SK-N-SH treated with all-trans-retinoic acid at 6 μM for 48 hours (cell line): ENCODE results near the gene PPP2R1B.

Experiments used
- ATAC-seq: fragments of 200-7000 bp; cut with Tn5 transposase; 3 replicates; pipeline ENCODE4 v1.9.1; 2020; ENCODE audit warnings: mild to moderate bottlenecking, moderate library complexity
- ARNTL ChIP-seq: fragments of 450-650 bp; formaldehyde crosslinking; IDR thresholded peaks from 2 replicates; pipeline ENCODE4 v1.5.0; 2020; ENCODE audit warnings: low read depth, mild to moderate bottlenecking, moderate library complexity, borderline replicate concordance
- BACH2 ChIP-seq: fragments of 250-450 bp; sonication (Bioruptor Pico); IDR thresholded peaks from 2 replicates; pipeline ENCODE4 v1.9.0; 2021; ENCODE audit warnings: mild to moderate bottlenecking, borderline replicate concordance
- CSDC2 ChIP-seq: fragments of 250-450 bp; sonication (Bioruptor Pico); IDR thresholded peaks from 2 replicates; pipeline ENCODE4 v1.5.0; 2020; ENCODE audit warnings: mild to moderate bottlenecking, moderate library complexity
- ESRRG ChIP-seq: fragments of 250-450 bp; sonication (Bioruptor Pico); IDR thresholded peaks from 2 replicates; pipeline ENCODE4 v1.6.1; 2021; ENCODE audit warnings: mild to moderate bottlenecking
- GLIS3 ChIP-seq: fragments of 250-450 bp; sonication (Bioruptor Pico); IDR thresholded peaks from 2 replicates; pipeline ENCODE4 v1.5.0; 2020; ENCODE audit warnings: mild to moderate bottlenecking, moderate library complexity
- OSR1 ChIP-seq: fragments of 250-450 bp; sonication (Bioruptor Pico); IDR thresholded peaks from 2 replicates; pipeline ENCODE4 v1.8.0; 2022; ENCODE audit warnings: moderate library complexity, mild to moderate bottlenecking, inconsistent platforms
- PPARA ChIP-seq: fragments of 250-450 bp; sonication (Bioruptor Pico); IDR thresholded peaks from 2 replicates; pipeline ENCODE4 v1.5.0; 2020; ENCODE audit warnings: mild to moderate bottlenecking, borderline replicate concordance
- RARB ChIP-seq: fragments of 250-450 bp; sonication (Bioruptor Pico); IDR thresholded peaks from 2 replicates; pipeline ENCODE4 v1.8.0; 2021; ENCODE audit warnings: mild to moderate bottlenecking, moderate library complexity
- SNAI2 ChIP-seq: fragments of 250-450 bp; sonication (Bioruptor Pico); IDR thresholded peaks from 2 replicates; pipeline ENCODE4 v1.5.0; 2020; ENCODE audit warnings: mild to moderate bottlenecking, moderate library complexity
- TCF4 ChIP-seq: fragments of 250-450 bp; sonication (Bioruptor Pico); IDR thresholded peaks from 2 replicates; pipeline ENCODE4 v1.8.0; 2021; ENCODE audit warnings: mild to moderate bottlenecking, moderate library complexity, borderline replicate concordance
- TOX ChIP-seq: fragments of 250-450 bp; sonication (Bioruptor Pico); IDR thresholded peaks from 2 replicates; pipeline ENCODE4 v1.8.0; 2021; ENCODE audit warnings: mild to moderate bottlenecking, moderate library complexity, borderline replicate concordance
- ZC3H10 ChIP-seq: fragments of 250-450 bp; sonication (Bioruptor Pico); IDR thresholded peaks from 2 replicates; pipeline ENCODE4 v1.5.1; 2021; ENCODE audit warnings: mild to moderate bottlenecking, moderate library complexity
- ZFP3 ChIP-seq: fragments of 250-450 bp; sonication (Bioruptor Pico); IDR thresholded peaks from 2 replicates; pipeline ENCODE4 v1.5.0; 2020; ENCODE audit warnings: mild to moderate bottlenecking, moderate library complexity
- ZFP30 ChIP-seq: fragments of 450-650 bp; formaldehyde crosslinking; IDR thresholded peaks from 2 replicates; pipeline ENCODE4 v1.5.0; 2022; ENCODE audit warnings: mild to moderate bottlenecking, moderate library complexity
- ZNF565 ChIP-seq: fragments of 450-650 bp; formaldehyde crosslinking; conservative IDR thresholded peaks from 2 replicates; pipeline ENCODE4 v1.5.0; 2020; ENCODE audit warnings: low read depth, mild to moderate bottlenecking, moderate library complexity
- ZNF70 ChIP-seq: fragments of 450-650 bp; formaldehyde crosslinking; IDR thresholded peaks from 2 replicates; pipeline ENCODE4 v1.5.0; 2020; ENCODE audit warnings: mild to moderate bottlenecking, moderate library complexity
- ZNF8 ChIP-seq: fragments of 450-650 bp; formaldehyde crosslinking; IDR thresholded peaks from 2 replicates; pipeline ENCODE4 v1.5.0; 2020; ENCODE audit warnings: mild to moderate bottlenecking, moderate library complexity
- TF ChIP-seq, protein P1 (sequence below): fragments of 250-450 bp; sonication (Bioruptor Pico); IDR thresholded peaks from 2 replicates; pipeline ENCODE4 v1.5.1; 2021; ENCODE audit warnings: mild to moderate bottlenecking, moderate library complexity
- TF ChIP-seq, protein P2 (sequence below): fragments of 250-450 bp; sonication (Bioruptor Pico); IDR thresholded peaks from 2 replicates; pipeline ENCODE4 v1.5.1; 2020; ENCODE audit warnings: low read depth, mild to moderate bottlenecking, moderate library complexity
- TF ChIP-seq, protein P3 (sequence below): fragments of 250-450 bp; sonication (Bioruptor Pico); IDR thresholded peaks from 2 replicates; pipeline ENCODE4 v1.8.0; 2020; ENCODE audit warnings: mild to moderate bottlenecking, moderate library complexity, borderline replicate concordance
- TF ChIP-seq, protein P4 (sequence below): fragments of 250-450 bp; sonication (Bioruptor Pico); IDR thresholded peaks from 2 replicates; pipeline ENCODE4 v1.8.0; 2021; ENCODE audit warnings: low read depth, mild to moderate bottlenecking, moderate library complexity, borderline replicate concordance
- TF ChIP-seq, protein P5 (sequence below): fragments of 250-450 bp; sonication (Bioruptor Pico); IDR thresholded peaks from 2 replicates; pipeline ENCODE4 v1.5.0; 2020; ENCODE audit warnings: mild to moderate bottlenecking, moderate library complexity

The PPP2R1B gene

DNA sequence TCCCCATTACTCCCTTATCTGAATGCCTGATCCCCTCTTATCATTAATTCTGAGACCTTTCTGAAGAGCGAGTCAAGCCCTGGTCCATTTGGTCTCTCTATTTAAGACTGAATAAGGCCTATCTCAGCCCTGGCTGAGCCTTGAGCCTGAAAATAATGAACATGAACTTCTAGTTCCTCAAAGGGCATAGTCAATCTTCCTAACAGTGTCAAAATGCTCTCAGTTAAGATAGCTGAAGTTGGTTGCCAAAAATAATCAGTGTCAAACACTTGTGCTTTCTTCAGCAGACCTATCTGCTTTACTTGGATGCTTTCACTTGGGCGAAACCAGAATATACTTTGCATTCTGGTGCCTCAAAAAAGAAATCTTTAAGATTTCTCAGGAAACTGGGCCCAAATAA, 42.6 kb upstream of the PPP2R1B start:
- ATAC-seq = no peak

DNA sequence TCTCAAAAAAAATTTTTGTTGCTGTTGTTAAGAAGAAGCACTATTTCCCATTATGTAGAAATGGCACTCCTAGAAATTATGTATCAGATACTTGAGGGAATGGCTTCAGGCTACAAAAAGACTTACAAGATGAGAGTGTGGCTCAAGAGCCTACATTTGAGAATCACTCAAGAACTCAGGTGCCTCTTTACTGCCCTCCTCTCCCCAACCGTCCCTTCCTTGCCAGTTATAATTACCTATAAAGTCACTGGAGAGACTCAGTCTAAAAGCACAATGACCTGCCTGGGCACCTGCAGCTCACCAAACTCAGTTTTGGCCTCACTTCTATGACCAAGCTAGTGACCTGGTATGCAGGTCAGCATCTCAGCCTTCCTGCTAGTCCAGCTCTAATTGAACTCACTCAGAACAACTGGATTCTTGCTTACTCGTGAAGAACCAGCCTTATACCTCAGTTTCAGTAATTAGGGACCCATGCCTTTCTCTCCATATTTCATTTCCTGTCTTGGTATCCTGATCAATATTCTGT, 41.9 kb upstream of the PPP2R1B start:
- no peak for ATAC-seq
- TF ChIP-seq TCF4 (CRISPR knock-in tag) (no peak), CSDC2 (no peak), TOX (no peak), ZNF565 (CRISPR knock-in tag) (no peak), GLIS3 (no peak), ZNF70 (CRISPR knock-in tag) (no peak), ZFP30 (CRISPR knock-in tag) (no peak), ZC3H10 (CRISPR knock-in tag) (no peak), RARB (no peak), SNAI2 (CRISPR knock-in tag) (no peak)
- TF ChIP-seq, protein P1, sequence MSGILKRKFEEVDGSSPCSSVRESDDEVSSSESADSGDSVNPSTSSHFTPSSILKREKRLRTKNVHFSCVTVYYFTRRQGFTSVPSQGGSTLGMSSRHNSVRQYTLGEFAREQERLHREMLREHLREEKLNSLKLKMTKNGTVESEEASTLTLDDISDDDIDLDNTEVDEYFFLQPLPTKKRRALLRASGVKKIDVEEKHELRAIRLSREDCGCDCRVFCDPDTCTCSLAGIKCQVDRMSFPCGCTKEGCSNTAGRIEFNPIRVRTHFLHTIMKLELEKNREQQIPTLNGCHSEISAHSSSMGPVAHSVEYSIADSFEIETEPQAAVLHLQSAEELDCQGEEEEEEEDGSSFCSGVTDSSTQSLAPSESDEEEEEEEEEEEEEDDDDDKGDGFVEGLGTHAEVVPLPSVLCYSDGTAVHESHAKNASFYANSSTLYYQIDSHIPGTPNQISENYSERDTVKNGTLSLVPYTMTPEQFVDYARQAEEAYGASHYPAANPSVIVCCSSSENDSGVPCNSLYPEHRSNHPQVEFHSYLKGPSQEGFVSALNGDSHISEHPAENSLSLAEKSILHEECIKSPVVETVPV = no peak
- TF ChIP-seq, protein P2, sequence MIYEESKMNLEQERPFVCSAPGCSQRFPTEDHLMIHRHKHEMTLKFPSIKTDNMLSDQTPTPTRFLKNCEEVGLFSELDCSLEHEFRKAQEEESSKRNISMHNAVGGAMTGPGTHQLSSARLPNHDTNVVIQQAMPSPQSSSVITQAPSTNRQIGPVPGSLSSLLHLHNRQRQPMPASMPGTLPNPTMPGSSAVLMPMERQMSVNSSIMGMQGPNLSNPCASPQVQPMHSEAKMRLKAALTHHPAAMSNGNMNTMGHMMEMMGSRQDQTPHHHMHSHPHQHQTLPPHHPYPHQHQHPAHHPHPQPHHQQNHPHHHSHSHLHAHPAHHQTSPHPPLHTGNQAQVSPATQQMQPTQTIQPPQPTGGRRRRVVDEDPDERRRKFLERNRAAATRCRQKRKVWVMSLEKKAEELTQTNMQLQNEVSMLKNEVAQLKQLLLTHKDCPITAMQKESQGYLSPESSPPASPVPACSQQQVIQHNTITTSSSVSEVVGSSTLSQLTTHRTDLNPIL (CRISPR knock-in tag) = no peak
- TF ChIP-seq, protein P3, sequence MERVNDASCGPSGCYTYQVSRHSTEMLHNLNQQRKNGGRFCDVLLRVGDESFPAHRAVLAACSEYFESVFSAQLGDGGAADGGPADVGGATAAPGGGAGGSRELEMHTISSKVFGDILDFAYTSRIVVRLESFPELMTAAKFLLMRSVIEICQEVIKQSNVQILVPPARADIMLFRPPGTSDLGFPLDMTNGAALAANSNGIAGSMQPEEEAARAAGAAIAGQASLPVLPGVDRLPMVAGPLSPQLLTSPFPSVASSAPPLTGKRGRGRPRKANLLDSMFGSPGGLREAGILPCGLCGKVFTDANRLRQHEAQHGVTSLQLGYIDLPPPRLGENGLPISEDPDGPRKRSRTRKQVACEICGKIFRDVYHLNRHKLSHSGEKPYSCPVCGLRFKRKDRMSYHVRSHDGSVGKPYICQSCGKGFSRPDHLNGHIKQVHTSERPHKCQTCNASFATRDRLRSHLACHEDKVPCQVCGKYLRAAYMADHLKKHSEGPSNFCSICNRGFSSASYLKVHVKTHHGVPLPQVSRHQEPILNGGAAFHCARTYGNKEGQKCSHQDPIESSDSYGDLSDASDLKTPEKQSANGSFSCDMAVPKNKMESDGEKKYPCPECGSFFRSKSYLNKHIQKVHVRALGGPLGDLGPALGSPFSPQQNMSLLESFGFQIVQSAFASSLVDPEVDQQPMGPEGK (CRISPR knock-in tag) = no peak
- TF ChIP-seq, protein P4, sequence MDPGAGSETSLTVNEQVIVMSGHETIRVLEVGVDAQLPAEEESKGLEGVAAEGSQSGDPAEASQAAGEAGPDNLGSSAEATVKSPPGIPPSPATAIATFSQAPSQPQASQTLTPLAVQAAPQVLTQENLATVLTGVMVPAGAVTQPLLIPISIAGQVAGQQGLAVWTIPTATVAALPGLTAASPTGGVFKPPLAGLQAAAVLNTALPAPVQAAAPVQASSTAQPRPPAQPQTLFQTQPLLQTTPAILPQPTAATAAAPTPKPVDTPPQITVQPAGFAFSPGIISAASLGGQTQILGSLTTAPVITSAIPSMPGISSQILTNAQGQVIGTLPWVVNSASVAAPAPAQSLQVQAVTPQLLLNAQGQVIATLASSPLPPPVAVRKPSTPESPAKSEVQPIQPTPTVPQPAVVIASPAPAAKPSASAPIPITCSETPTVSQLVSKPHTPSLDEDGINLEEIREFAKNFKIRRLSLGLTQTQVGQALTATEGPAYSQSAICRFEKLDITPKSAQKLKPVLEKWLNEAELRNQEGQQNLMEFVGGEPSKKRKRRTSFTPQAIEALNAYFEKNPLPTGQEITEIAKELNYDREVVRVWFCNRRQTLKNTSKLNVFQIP = no peak

More for the DNA sequence above, 42.6 kb upstream of the PPP2R1B start:
- TF ChIP-seq GLIS3 (no peak), TOX (no peak), ZNF70 (CRISPR knock-in tag) (no peak), BACH2 (CRISPR knock-in tag) (no peak), RARB (no peak), SNAI2 (CRISPR knock-in tag) (no peak), ZNF8 (CRISPR knock-in tag) (no peak)
- TF ChIP-seq, protein P3 (CRISPR knock-in tag) = no peak

DNA sequence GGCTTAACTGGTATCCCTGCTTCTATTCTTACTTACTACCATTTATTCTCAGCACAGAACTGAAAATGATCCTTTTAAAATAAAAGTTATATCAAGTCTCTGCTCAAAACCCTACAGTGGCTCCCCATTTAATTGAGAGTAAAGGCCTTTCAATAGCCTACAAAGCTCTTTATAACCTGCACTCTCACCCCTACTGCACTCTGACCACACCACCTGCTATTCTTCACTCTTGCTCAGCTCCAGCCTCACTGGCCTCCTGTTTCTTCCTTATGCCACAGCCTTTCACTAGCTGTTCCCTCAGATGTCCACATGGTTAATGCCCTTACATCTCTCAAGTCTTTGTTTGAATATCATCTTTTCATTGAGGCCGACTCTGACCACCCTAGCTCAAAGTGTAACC, 40.9 kb upstream of the PPP2R1B start:
- no peak for ATAC-seq

More for the DNA sequence above, 40.9 kb upstream of the PPP2R1B start:
- no peak for TF ChIP-seq ZC3H10 (CRISPR knock-in tag)
- TF ChIP-seq BACH2 (CRISPR knock-in tag) = no peak
- TF ChIP-seq ZNF70 (CRISPR knock-in tag) = no peak
- TF ChIP-seq OSR1 (CRISPR knock-in tag) = no peak
- no peak for TF ChIP-seq GLIS3
- TF ChIP-seq ZFP3 (CRISPR knock-in tag) = no peak
- no peak for TF ChIP-seq ZNF8 (CRISPR knock-in tag)
- TF ChIP-seq, protein P2 (CRISPR knock-in tag) = no peak
- no peak for TF ChIP-seq SNAI2 (CRISPR knock-in tag)
- TF ChIP-seq TOX = no peak
- TF ChIP-seq ESRRG (CRISPR knock-in tag) = no peak
- TF ChIP-seq, protein P1 = no peak
- TF ChIP-seq, protein P5, sequence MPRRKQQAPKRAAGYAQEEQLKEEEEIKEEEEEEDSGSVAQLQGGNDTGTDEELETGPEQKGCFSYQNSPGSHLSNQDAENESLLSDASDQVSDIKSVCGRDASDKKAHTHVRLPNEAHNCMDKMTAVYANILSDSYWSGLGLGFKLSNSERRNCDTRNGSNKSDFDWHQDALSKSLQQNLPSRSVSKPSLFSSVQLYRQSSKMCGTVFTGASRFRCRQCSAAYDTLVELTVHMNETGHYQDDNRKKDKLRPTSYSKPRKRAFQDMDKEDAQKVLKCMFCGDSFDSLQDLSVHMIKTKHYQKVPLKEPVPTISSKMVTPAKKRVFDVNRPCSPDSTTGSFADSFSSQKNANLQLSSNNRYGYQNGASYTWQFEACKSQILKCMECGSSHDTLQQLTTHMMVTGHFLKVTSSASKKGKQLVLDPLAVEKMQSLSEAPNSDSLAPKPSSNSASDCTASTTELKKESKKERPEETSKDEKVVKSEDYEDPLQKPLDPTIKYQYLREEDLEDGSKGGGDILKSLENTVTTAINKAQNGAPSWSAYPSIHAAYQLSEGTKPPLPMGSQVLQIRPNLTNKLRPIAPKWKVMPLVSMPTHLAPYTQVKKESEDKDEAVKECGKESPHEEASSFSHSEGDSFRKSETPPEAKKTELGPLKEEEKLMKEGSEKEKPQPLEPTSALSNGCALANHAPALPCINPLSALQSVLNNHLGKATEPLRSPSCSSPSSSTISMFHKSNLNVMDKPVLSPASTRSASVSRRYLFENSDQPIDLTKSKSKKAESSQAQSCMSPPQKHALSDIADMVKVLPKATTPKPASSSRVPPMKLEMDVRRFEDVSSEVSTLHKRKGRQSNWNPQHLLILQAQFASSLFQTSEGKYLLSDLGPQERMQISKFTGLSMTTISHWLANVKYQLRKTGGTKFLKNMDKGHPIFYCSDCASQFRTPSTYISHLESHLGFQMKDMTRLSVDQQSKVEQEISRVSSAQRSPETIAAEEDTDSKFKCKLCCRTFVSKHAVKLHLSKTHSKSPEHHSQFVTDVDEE (CRISPR knock-in tag) = no peak
- TF ChIP-seq PPARA (CRISPR knock-in tag) = no peak
- no peak for TF ChIP-seq ARNTL (CRISPR knock-in tag)
